Stimulated activated naive CD8-positive, alpha-beta T cell treated with anti-CD3 and anti-CD28 coated beads, Interleukin-15, amount 100 ng/mL, for 72 hours (primary cell): ENCODE results near the gene TIMM44.
A peak's percentile ranks its signal among the peaks of the same experiment; 100 is the strongest.

Experiments
- ATAC-seq: fragments of 150-1000 bp; cut with Tn5 transposase; 2 replicates; pipeline ENCODE4 v1.10.0; 2021; ENCODE audit warnings: mild to moderate bottlenecking, moderate library complexity
- DNase-seq, 2 donors: peaks; one replicate each; pipeline ENCODE4 v3.0.0; 2021 to 2022
- H3K27ac Mint-ChIP-seq, 2 donors: one replicate each; pipeline ENCODE4 v1.8.0; 2022; ENCODE audit warnings: mild to moderate bottlenecking in 2 of 2, mixed read lengths in 2 of 2, moderate library complexity in 2 of 2
- H3K27me3 Mint-ChIP-seq: one replicate; pipeline ENCODE4 v1.8.0; 2022; ENCODE audit warnings: mixed read lengths
- H3K4me1 Mint-ChIP-seq: one replicate; pipeline ENCODE4 v1.8.0; 2022; ENCODE audit warnings: mild to moderate bottlenecking, mixed read lengths
- H3K4me3 Mint-ChIP-seq, 2 donors: one replicate each; pipeline ENCODE4 v1.8.0; 2022; ENCODE audit warnings: mild to moderate bottlenecking in 2 of 2, mixed read lengths in 2 of 2, moderate library complexity in 1 of 2
- H3K9me3 Mint-ChIP-seq, 2 donors: one replicate each; pipeline ENCODE4 v1.8.0; 2022; ENCODE audit warnings: mixed read lengths in 2 of 2

TIMM44 gene

DNA sequence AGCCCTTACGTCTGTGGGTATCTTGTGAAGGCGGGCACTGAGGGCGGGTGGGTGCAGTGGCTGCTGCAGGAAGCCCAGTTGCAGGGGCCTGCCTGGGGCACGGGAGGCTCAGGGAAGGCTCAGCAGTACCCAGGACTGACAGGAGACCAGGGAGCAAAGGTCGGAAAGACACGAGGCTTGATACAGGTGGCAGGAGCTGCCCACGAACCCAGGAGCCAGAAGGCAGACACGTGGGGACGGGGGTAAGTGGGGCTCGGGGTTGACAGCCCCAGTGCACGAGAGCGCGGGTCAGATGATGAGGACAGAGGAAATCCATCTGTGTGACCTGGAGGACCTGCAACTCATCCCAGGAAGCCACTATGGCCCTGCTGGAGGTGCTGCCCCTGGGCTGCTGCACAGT lies 36.7 kb upstream of the TIMM44 start:
- Mint-ChIP-seq H3K27ac (peak overlapping the region in 1 of 2 donors; percentile 81), H3K9me3 (no peaks in the 10 kb centered on the region), H3K4me1 (no peaks in the 10 kb centered on the region), H3K4me3 (no peak overlapping the region), H3K27me3 (no peaks in the 10 kb centered on the region)
- DNase-seq = no peak
- ATAC-seq = no peak

DNA sequence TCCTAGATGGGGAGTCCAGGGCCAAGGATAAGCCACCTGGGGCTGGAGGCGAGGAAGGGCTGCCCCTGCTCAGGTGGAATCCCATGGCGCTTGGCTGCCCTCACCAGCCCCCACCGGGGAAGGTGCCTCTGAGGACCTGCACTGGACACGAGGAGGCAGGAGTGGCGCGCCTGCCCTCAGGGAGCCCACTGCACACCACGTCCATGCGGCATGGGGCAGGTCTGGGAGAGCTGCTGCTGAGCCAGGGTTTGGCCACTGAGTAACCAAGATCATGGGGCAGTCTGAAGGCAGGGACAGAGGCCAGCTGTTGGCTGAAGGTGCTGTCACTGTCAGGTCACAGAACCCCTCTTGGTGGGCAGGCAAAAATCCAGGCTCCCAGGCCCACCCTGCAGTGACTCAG lies 36.1 kb upstream of the TIMM44 start:
- no peaks in the 10 kb centered on the region for H3K27me3 Mint-ChIP-seq
- H3K9me3 Mint-ChIP-seq = no peaks in the 10 kb centered on the region
- no peak overlapping the region for H3K27ac Mint-ChIP-seq
- H3K4me1 Mint-ChIP-seq = no peaks in the 10 kb centered on the region
- DNase-seq = no peak
- ATAC-seq = no peak
- H3K4me3 Mint-ChIP-seq = no peak overlapping the region

DNA sequence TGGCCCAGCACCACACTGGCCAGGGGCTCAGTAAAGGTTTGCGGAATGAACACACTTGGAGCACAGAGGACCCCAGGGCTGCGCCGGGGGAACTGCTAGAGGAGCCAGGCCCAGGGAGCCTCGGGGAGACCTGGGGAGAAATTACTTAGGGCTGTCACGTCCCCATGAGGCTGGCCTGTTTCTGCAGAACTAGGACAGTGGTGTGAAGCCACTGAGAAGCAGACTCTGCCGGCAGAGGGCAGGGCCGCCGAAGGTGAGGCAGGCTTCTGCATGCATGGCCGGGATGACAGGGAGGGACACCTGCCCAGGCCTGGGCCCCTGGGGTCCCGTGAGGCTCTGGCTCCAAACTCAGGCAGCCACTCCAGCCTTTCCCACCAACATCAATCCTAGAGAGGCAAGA lies 35.5 kb upstream of the TIMM44 start:
- no peak for ATAC-seq

DNA sequence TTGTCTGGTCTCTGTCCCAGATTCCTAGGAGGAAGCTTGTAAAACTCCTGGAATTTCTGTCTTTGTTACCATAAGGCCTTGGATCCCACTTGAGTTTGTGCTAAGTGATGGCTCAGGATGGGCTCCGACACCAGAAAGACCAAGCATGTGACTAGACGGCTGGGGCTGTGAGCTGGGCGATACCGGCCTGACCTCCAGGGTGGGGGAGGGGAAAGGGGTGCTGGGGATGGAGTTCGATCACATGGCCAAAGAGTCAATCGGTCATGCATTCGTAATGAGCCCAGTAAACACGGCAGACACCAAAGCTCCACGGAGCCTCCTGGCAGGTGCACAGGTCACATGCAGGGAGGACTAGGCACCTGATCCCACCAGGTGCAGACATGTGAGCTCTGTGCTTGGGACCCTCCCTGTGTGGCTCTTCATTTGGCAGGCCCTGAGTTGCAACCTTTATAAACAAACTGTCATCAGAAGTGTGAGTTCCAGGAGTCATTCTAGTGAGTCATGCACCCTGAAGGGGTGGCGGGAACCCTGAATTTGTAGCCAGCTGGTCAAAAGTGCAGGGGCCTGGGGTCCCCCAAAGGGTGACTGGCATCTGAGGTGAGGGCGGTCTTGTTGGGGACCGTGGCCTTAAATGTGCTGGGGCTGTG lies 34.8 kb upstream of the TIMM44 start:
- H3K9me3 Mint-ChIP-seq = no peaks in the 10 kb centered on the region

More for the DNA sequence above, 35.5 kb upstream of the TIMM44 start:
- Mint-ChIP-seq H3K4me1 (no peaks in the 10 kb centered on the region), H3K27ac (peak overlapping the region in 1 of 2 donors; percentile 59), H3K27me3 (no peaks in the 10 kb centered on the region), H3K4me3 (no peak overlapping the region), H3K9me3 (no peaks in the 10 kb centered on the region)
- no peak for DNase-seq

DNA sequence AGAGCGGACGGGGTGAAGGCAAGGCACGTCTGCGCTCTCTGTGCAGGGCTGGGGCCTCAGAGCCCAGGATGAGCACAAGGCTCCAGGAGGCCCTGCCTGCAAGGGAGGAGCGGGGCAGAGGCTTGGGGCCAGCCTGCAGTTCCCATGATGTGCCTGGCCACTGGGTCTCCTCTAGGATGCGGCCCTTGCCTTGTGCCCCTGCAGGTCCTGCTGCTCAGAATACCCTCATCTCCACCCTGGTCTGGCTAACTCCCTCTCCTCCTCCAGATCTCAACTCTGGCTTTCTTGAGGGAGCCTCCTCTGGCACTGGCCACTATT lies 34.2 kb upstream of the TIMM44 start:
- no peaks in the 10 kb centered on the region for H3K27me3 Mint-ChIP-seq
- H3K27ac Mint-ChIP-seq = no peak overlapping the region
- no peak overlapping the region for H3K4me3 Mint-ChIP-seq
- ATAC-seq (no peak), DNase-seq (no peak)
- H3K9me3 Mint-ChIP-seq = no peaks in the 10 kb centered on the region
- H3K4me1 Mint-ChIP-seq = no peaks in the 10 kb centered on the region

More for the DNA sequence above, 34.8 kb upstream of the TIMM44 start:
- H3K27ac Mint-ChIP-seq = no peak overlapping the region
- no peaks in the 10 kb centered on the region for H3K4me1 Mint-ChIP-seq
- ATAC-seq (no peak), DNase-seq (no peak)
- H3K27me3 Mint-ChIP-seq = no peaks in the 10 kb centered on the region
- H3K4me3 Mint-ChIP-seq = no peak overlapping the region

DNA sequence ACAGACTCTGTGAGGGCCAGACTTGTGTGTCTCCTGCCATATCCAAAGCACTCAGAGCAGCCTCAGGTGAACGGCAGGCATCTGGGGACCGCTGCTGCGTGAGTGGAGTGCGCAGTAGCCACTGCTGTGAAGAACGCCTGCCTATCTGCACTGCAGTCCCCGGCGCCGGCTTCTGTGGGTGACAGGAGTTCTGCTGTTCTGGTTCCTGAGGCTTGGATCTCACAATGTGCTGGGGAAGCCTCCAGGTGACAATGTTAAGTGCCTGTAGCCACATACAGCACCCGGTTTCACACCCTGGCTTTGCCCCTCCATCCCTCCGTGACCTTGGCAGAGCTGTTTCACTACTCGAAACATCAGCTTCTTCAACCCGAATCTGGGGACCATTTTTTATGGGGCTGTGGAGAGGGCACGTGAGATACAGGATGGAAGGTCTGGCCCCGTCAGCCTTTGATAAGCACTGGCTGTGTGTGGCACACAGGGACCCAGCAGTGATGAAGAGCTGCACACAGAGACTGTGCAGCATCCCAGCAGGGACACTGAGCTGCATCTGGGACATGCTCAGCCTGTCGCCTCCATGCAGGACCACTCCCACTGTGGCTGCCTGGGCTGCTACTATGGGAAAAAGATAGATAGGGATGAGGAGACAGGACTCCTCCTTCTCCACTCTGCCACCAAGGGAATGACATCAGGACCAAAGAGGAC lies 33.7 kb upstream of the TIMM44 start:
- DNase-seq (no peak), ATAC-seq (no peak)
- peak overlapping the region in 1 of 2 donors; percentile 80 for H3K27ac Mint-ChIP-seq
- no peaks in the 10 kb centered on the region for H3K4me1 Mint-ChIP-seq
- H3K9me3 Mint-ChIP-seq = no peaks in the 10 kb centered on the region
- no peak overlapping the region for H3K4me3 Mint-ChIP-seq
- H3K27me3 Mint-ChIP-seq = no peaks in the 10 kb centered on the region

DNA sequence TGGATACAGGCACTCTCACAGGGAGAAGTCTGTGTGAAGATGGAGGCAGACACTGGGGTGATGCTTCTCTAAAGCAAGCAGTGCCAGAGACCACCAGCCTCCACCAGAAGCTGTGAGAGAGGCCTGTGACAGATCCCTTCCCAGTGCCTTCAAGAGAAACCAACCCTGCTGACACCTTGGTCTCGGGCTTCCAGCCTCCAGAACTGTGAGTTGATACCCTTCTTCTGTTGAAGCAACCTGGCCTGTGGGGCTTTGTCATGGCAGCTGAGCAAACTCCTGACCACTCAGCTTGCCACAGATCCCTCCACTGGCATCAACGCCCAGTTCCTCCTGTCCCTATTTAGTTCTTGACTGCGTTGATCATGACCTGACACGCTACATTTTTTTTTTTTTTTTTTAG lies 33.0 kb upstream of the TIMM44 start:
- ATAC-seq (no peak), DNase-seq (no peak)
- H3K4me1 Mint-ChIP-seq = no peaks in the 10 kb centered on the region
- no peaks in the 10 kb centered on the region for H3K27me3 Mint-ChIP-seq
- no peak overlapping the region for H3K27ac Mint-ChIP-seq
- no peak overlapping the region for H3K4me3 Mint-ChIP-seq
- no peaks in the 10 kb centered on the region for H3K9me3 Mint-ChIP-seq

DNA sequence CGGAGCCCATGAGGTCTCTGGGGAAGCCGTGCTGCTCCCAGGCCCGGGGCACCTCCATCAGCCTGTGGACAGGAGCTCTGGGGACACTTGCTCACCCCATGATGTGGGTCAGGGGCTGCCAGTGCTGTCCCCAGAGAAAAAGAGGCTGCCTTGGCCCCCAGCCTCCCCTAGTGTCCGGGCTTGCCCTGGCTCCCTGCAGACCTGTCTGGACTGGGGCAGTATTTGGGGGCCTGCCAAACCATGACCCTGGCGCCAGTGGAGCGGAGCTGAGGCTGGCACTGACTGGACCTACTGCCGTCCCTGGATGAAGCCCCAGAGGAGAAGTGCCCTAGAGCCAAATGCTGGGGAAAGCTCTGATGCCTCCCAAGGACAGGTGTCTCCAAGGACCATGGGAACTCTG lies 31.6 kb upstream of the TIMM44 start:
- Mint-ChIP-seq H3K27me3 (no peaks in the 10 kb centered on the region), H3K9me3 (no peaks in the 10 kb centered on the region), H3K27ac (no peak overlapping the region), H3K4me3 (no peak overlapping the region), H3K4me1 (no peaks in the 10 kb centered on the region)
- DNase-seq = no peak
- ATAC-seq = no peak

DNA sequence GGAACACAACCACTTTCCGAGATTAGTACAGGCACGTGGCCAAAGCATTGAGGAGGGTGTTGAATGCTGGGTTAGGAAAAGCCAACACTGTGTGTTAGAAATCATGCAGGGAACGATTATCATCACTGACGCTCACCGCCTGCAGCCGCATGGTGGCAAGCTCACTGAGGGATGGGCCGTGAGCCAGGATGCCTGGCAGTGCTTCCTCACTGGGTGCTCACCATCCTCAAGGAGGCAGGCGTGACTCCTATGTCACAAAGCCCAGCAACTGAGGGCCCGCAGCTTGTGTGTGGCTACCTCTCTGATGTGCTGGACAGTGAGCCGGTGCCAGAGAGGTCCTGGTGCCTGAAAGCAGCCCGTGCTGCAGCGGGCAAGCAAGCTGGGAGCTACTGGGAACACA lies 30.4 kb upstream of the TIMM44 start:
- no peak for DNase-seq
- no peak for ATAC-seq
- Mint-ChIP-seq H3K4me1 (no peaks in the 10 kb centered on the region), H3K27ac (no peak overlapping the region), H3K27me3 (no peaks in the 10 kb centered on the region), H3K9me3 (no peaks in the 10 kb centered on the region), H3K4me3 (no peak overlapping the region)

DNA sequence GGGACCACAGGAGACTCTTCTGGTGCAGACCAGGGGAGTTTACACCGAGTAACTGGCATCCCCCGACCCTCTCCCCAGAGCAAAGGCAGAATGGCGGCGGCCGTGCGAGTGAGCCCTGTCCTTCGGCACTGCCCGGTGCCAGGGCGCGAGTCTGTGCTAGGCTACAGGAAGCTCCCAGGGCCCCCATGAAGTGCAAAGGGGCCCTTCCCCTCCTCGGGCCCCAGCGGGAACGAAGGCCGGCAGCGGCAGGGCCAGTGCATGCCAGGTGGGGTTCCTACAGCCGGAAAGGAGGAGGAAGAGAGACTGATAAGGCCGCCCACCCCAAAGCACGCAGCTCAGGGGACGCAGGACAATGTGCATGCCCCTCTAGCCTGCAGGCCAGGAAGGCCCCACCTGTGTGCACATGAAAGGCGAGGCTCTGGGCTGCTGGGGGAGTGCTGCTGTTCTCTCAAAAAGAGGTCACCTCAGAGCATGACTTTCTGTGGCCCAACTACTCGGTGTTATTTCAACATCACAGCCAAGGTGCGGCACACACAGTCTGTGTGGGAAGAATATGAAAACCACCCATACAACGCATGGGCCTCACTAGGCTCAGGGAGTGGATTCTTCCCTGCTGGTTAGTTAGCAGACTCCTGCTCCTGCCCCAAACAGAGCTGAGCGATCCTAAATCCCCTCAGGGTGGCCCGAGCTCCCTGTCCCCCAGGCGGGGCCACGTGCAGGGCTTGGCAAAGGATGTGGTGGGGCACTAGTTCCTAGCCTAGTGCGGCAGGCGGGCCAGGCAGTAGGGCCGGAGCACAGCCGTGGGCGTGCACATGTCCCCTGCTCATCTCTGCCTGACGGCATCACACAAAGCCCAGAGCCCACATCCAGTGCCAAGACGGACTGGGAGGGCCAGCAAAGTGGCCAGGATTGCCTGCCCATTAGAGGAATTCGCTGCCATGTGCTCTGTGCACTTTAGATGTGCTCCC lies 28.4 kb upstream of the TIMM44 start:
- H3K4me1 Mint-ChIP-seq = peaks cover 6% of the 10 kb centered on the region
- no peak overlapping the region for H3K27ac Mint-ChIP-seq
- DNase-seq = no peak
- no peaks in the 10 kb centered on the region for H3K9me3 Mint-ChIP-seq
- ATAC-seq = no peak
- H3K4me3 Mint-ChIP-seq = no peak overlapping the region
- no peaks in the 10 kb centered on the region for H3K27me3 Mint-ChIP-seq

DNA sequence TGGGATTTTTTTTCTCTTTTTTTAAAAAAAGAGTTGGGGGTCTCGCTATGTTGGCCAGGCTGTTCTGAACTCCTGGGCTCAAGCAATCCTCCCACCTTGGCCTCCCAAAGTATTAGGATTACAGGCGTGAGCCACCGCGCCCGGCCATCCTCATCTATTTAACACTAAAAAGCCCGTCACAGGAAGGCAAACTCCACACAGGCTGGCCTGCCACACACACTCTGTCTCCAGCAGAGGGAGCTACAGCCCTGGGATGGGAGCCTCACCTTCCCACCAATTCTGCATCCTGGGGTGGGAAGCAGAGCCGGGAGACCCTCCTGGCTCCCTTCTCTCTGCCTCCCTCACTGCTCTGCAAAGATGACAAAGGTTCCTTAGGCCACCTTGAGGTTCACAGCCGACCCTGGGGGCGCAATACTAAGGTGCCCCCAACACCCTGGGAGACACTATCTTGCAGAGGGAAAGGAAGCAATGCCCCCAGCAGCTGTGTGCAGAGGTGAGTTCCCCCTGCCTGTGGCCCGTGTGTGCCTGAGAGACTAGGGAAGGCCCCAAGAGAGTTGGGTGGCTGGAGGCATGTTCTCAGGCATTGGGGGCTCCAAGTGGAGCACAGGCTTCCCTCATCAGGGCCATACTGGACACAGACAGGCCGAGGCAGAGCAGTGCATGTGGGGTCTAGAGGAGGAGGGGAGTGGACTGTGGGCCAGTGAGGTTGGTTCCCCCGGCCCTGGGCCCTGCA lies 27.4 kb upstream of the TIMM44 start:
- Mint-ChIP-seq H3K27ac (no peak overlapping the region), H3K9me3 (no peaks in the 10 kb centered on the region), H3K4me1 (peaks cover 6% of the 10 kb centered on the region), H3K4me3 (no peak overlapping the region), H3K27me3 (no peaks in the 10 kb centered on the region)
- DNase-seq (no peak), ATAC-seq (peak; percentile 60)

DNA sequence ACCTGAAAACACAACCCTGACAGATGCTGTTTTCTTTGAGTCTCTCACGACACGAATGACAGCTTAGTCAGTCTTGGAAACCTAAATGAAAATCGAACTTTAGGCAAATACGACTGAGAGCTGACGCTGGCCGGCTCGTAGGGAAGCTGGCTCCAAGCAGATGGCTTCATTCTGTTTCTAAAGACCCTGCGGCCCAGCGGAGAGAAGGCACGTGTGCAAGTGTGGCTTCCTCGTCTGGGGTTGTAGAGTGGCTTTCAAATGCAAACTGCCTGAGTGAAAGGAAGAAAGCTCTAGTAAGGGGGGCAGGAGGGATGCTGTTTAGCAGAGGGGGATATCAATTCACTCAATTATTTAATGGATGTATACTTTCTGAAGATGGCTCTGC lies 26.1 kb upstream of the TIMM44 start:
- H3K27me3 Mint-ChIP-seq = no peaks in the 10 kb centered on the region
- no peak for DNase-seq
- no peak overlapping the region for H3K4me3 Mint-ChIP-seq
- no peaks in the 10 kb centered on the region for H3K9me3 Mint-ChIP-seq
- H3K27ac Mint-ChIP-seq = peak overlapping the region in 1 of 2 donors; percentile 89
- no peak for ATAC-seq
- H3K4me1 Mint-ChIP-seq = peaks cover 6% of the 10 kb centered on the region

DNA sequence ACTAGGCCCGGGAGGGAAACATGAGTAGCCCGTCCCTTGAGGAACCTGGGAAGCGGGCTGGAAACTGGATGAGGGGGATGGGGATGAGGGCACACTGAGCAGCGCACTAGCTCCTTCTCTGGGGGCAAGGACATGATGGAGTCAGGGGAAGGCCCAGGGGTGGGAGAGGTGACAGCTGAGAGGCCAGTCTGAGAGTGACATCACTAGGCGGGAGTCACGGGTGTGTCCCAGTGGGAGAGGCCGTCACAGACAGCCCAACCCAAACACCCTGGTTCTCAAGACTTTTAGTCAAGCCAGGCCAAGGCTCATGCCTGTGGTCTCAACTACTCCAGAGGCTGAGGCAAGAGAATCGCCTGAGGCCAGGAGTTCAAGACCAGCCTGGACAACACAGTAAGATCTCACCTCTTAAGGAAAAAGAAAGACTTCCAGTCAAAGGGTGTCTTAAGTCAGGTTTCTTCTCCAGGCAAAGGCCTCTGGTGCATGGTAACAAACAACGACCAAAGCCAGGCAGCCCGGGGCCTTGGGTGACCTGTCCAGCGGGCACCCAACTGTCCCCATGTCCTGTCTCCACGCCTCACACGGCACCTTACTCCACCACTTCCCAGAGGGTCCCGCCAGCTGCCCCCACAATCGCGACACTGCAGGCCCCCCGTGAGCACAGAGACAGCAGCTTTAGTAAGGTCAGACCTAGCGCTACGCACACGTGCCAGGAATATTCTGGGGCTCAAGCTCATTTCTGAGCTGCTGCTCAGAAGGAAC lies 25.5 kb upstream of the TIMM44 start:
- Mint-ChIP-seq H3K4me3 (no peak overlapping the region), H3K4me1 (peaks cover 6% of the 10 kb centered on the region), H3K27ac (peak overlapping the region in 1 of 2 donors; percentile 89), H3K27me3 (no peaks in the 10 kb centered on the region), H3K9me3 (no peaks in the 10 kb centered on the region)
- DNase-seq (no peak), ATAC-seq (no peak)

DNA sequence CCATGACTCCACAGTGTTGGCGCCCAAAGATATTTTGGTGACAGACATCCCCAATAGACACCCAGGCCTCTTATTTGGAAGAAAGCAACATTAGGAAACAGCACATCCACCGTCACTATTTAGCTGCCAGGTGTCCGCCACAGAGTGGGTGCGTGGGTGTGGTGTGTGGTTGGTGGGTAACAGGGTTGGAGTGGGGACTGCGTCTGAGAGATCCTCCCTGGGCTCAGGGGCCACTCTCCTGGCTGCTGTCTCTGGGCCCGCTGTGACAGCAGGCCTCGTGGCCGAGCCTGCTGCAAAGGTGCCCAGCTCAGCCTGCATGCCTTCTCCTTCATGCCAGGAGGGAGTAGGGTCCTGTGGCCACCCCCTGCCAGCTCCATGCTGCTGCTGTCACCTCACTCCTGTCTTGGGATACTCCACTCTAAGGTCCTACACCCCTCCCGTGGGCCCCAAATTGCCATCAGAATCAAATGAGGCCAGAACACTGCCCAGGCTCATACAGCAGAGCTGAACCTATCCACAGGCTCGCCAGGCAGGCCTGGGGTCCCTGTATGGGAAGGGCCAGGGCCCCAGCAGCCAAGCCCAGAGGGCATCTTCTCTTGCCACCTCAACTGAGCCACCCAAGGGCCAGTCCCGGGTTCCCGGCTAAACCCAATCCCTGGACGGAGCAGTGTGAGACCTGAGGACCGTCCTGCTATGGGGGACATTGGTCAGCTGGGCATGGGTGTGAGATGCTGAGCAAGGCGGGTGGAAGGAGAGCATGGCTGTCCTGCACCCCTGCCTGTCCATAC lies 24.7 kb upstream of the TIMM44 start:
- Mint-ChIP-seq H3K4me3 (no peak overlapping the region), H3K27ac (peak overlapping the region; percentile 53 to 87), H3K27me3 (no peaks in the 10 kb centered on the region), H3K9me3 (no peaks in the 10 kb centered on the region), H3K4me1 (peaks cover 6% of the 10 kb centered on the region)
- no peak for DNase-seq
- ATAC-seq = no peak
